Stimulated activated CD8-positive, alpha-beta memory T cell treated with anti-CD3 and anti-CD28 coated beads, Interleukin-12 subunit alpha, Interleukin-12 subunit beta, amount 100 ng/mL, for 4 hours (primary cell): ENCODE data around the gene ADSS1.
"Not testable (repeated sequence)": the region's sequence is repeated elsewhere in the genome, so short reads cannot be mapped to it uniquely, and the experiment has no call there.

Source experiments
- DNase-seq: peaks from one replicate; pipeline ENCODE4 v3.0.0-alpha.2; 2020; ENCODE audit warnings: low read depth

ADSS1 gene

GRCh38 chr14:104734601-104734990 is 10.6 kb downstream of the ADSS1 start:
- no peak for DNase-seq

- DNase-seq, result no peak
Observed at GRCh38 chr14:104734991-104735779, 11.2 kb downstream of the ADSS1 start.

GRCh38 chr14:104735830-104736642 is 12.0 kb downstream of the ADSS1 start:
- no peak for DNase-seq

GRCh38 chr14:104738375-104739019 is 14.5 kb downstream of the ADSS1 start:
- DNase-seq, result no peak

- no peak for DNase-seq
Observed at GRCh38 chr14:104739026-104739425, 15.0 kb downstream of the ADSS1 start.

- DNase-seq, result no peak
Observed at GRCh38 chr14:104739546-104740516, 15.8 kb downstream of the ADSS1 start.

GRCh38 chr14:104741108-104741802 is 17.2 kb downstream of the ADSS1 start:
- no peak for DNase-seq

GRCh38 chr14:104741803-104742251 is 17.8 kb downstream of the ADSS1 start:
- DNase-seq, result no peak

- DNase-seq, result no peak
Observed at GRCh38 chr14:104742586-104743455, 18.8 kb downstream of the ADSS1 start.

GRCh38 chr14:104743461-104744380 is 19.7 kb downstream of the ADSS1 start:
- no peak for DNase-seq

- DNase-seq, result no peak
Observed at GRCh38 chr14:104744484-104744883, 20.5 kb downstream of the ADSS1 start.

GRCh38 chr14:104745431-104745830 is 21.4 kb downstream of the ADSS1 start:
- DNase-seq, result no peak

- DNase-seq, result no peak
Observed at GRCh38 chr14:104746071-104746545, 22.1 kb downstream of the ADSS1 start.

- no peak for DNase-seq
Observed at GRCh38 chr14:104746934-104747481, 23.0 kb downstream of the ADSS1 start.

GRCh38 chr14:104747876-104748275 is 23.8 kb downstream of the ADSS1 start:
- DNase-seq, result no peak

- DNase-seq, result no peak
Observed at GRCh38 chr14:104749111-104749649, 25.2 kb downstream of the ADSS1 start.

GRCh38 chr14:104750056-104750752 is 26.2 kb downstream of the ADSS1 start:
- DNase-seq, result no peak

GRCh38 chr14:104750753-104751057 is 26.7 kb downstream of the ADSS1 start:
- DNase-seq, result not testable (repeated sequence)
